HG03139 (cell line): ENCODE measurements around the gene TDRD12.
"Not testable (repeated sequence)": the region's sequence is repeated elsewhere in the genome, so short reads cannot be mapped to it uniquely, and the experiment has no call there.

Experiments used
- ATAC-seq: cut with Tn5 transposase; IDR thresholded peaks from one replicate; pipeline ENCODE4 v1.9.1; 2021; ENCODE audit not compliant: unreplicated experiment

TDRD12 gene

DNA sequence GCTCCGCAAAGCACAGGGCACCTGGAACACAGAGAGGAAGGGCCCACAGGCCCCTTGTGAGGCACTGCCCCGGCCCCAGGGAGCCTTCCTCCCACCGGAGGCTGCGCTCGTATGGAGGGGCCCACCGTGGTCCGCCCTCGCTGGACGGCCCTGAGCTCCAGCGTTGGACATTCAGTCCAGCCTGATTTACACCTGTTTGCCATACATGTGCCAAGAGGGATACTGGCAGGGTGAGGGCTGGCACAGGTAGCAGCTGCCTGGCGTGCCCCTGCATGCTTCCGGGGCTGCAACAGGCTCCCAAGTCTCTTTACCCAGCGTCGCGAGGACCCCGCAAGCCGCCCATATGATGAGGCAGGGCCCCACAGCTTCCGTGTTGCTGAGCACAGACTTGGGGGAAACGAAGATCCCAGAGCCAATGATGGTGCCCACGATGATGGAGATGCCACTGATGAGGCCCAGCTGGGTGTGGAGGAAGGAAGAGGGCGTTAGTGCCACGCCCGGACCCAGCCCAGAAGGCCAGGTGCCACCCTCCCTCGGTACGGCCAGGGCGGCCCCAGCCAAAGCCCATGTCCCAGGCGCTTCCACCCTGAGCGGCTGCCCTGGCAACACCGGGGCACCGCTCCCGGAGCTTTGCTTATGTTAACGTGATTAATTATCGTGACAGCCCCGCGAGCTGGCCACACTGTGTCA, 144.9 kb downstream of the TDRD12 start:
- ATAC-seq = no peak

DNA sequence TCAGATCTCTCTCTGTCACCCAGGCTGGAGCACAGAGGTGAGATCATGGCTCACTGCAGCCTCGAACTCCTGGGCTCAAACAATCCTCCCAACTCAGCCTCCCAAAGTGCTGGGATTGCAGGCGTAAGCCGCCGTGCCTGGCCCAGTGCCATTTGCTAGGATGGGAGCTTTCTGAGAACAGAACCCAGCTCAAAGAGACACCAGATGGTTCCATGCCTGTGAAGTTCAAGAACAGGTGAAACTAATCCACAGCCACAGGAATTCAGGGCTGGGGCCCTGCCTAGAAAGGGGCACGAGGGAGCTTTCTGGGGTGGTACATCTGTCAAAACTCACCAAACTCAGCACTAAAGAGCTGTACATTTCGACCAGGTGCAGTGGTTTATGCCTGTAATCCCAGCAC, 145.8 kb downstream of the TDRD12 start:
- ATAC-seq = no peak

DNA sequence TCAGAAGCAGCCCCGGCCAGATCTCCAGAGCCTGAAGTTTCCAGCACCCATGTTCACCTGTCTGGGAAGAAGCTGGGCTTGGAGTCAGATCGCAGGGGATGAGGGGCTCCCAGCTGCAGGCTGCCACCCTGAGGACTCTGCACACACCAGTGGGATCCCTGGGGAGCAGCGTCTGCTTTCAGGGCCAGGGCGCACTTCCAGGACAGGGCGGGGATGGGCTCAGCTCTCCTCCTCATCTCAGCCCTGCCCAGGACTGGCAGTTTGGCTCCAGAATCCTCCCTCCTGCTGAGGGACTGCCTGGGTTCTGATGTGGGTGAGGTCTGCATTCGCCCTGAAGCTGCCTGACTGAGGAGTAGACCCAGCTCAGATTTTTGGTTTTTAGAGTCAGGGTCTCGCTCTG, 146.5 kb downstream of the TDRD12 start:
- no peak for ATAC-seq

DNA sequence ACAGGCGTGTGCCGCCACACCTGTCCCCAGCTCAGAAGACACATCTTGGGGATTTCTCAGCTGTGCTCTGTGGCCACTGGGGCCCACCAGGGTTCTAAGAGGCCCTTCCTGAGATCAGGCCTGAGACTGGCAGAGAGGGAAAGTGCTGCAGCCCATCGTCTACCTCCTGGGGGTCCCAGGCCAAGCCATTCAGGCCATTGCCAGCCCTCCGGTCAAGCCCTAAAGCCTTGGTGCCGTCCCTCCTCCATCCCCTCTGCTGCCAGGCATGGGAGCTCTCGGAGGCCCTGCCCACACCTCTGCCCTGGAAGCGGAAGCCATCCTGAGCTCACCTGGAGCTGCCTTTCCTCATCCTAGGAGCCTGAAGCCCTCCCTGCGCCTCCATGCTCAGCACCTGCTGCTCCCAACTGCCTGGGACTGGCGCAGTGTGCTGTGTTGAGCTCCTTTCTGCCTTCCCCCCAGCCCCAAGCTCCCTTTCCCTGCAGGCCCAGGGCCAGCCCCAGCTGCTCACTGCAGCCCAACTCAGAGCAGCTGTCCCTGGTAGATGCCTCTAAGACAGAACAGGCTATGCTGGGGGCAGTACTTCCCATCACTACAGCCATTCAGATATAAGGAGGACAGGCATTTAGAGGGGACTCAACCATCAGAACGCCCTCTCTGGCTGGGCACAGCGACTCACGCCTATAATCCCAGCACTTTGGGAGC, 147.1 kb downstream of the TDRD12 start:
- no peak for ATAC-seq

DNA sequence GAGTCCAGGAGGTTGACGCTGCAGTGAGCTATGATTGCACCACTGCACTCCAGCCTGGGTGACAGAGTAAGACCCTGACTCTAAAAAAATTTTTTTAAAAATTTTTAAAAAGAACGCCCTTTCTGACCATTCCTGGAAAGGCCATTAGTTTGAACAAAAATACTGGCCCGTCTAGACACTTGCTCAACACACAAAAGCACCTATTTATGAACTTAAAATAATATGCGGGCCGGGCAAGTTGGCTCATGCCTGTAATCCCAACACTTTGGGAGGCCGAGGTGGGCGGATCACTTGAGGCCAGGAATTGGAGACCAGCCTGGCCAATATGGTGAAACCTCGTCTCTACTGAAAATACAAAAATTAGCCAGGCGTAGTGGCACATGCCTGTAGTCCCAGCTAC, 147.9 kb downstream of the TDRD12 start:
- ATAC-seq = not testable (repeated sequence)

DNA sequence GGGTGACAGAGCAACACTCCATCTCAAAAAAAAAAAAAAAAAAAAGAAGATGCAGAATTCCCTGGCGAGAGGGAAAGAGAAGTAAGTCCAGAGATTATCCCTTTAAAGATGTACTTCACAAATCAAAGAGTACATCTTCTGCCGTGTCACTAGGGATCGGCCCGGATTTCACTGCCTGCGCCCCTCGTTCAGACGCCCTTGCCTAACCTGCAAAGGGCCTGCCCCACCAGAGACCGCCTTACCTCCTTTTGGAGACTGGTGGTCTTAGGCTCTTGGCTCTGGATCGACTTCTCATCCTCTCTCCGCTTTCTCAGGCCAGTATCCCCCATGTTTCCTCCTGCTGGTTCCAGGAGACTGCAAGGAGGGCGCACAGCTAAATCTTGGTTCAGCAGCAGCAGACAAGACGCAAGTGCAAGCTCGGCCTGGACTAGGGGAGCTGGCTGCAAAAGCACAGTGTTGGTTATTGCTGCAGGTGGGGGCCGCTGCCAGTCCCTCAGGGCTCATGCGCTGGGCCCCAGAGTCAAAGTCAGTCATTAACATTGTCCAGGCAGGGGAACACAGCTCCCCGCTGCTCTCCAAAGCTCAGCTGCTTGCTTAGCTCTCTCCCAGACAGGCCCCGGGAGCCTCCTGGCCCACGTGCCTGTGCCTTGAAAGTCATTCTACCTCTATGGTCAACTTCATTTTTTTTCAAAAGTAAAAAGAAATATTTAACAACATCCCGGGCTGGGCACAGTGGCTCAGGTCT, 148.8 kb downstream of the TDRD12 start:
- ATAC-seq = no peak

DNA sequence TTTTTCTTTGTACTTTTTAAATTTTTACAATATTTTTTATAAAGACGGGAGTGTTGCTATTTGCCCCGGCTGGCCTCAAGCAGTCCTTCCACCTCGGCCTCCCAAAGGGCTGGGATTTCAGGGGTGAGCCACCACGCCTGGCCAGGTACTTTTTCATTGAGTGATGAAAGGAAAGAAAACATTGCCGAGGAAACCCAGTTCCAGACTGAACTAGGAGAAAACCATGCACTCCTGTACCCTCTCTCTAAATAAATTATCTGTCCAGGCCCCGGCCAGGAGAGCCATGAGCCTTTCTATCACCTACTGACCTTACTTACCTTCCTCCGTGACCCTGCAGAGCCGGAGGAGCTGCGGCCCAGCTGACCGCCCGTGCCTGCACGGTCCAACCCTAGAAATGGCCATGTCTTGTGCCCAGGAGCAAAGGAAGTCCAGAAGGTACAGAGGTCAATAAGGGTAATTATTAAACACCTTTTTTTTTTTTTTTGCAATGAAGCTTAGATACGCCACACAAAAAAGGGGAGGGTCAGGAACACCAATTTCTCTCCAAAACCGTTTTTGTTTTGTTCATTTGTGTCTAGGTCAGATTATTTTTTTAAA, 149.9 kb downstream of the TDRD12 start, which contains the start of gene SLC7A9:
Gene SLC7A9 (minus strand): TSS at position 399 of the 597 bp plus-strand sequence. CDS start 1,233 bp downstream, outside the sequence.
- no peak for ATAC-seq

DNA sequence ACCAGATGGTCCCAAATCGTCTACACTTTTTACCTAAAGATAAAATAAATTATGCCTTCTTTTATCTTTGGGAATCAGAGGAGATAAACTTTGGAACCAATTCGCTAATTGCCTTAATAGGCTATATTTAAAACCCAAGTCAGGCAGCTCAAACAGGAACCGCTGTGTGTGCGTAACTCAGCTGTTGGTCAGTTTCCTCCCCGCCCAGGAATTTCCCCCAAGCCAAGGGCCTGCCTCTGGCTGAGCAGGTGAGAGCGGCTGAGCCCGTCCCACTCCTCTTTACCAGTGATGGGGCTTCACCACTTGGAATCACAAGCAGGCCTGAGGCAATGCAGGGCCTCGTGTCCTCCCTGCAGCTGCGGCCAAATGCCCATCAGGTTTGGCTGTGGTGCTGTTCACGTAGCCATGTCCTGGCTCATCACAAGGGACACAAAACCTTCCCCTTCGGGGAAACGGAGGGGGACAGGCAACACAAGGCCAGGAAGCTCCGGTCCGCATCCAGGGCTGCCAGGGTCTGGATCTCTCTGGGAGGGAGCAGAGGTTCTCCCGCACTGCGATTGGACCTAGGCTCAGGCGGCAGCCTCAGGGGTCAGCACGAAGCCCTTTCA, 150.5 kb downstream of the TDRD12 start:
- no peak for ATAC-seq

DNA sequence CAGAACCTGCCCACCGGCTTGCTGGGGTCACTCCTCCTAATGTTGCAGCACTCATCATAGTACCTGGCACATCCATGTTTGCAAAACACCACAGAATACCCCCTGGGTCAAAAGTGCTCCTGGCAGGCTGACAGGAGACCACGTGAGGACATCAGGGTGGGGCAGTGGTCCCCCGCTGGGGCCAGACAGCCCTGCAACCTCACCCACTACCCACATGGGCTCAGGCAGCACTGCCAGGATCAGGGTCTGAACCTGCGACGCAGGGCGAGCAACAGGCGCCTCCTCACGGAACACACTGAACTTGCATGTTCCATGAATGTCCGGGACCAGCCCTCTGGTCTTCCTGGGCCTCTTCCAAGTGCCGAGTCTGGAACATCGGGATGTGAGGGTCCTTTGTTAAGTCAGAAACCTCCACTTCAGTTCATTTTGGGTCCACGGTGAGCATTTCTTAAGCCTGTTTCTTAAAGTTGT, 151.4 kb downstream of the TDRD12 start:
- no peak for ATAC-seq

DNA sequence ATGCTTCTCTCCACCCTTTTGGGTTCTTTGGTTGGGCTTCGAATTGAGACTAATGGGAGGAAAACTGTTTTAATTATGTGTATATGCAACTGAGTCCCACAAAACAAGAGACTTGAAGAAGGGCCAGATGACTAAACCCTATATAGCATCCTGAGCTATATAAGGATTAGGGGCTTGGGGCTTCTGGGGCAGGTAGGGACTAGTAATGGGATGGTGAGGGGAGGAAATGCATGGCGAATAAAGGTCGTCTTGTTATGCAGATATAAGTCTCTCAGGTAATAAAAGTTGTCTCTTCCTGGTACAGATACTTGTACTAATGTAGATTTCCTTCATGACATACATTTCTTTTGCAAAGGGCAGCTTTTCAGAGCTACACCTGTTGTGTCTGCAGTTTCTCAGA, 152.8 kb downstream of the TDRD12 start:
- no peak for ATAC-seq

DNA sequence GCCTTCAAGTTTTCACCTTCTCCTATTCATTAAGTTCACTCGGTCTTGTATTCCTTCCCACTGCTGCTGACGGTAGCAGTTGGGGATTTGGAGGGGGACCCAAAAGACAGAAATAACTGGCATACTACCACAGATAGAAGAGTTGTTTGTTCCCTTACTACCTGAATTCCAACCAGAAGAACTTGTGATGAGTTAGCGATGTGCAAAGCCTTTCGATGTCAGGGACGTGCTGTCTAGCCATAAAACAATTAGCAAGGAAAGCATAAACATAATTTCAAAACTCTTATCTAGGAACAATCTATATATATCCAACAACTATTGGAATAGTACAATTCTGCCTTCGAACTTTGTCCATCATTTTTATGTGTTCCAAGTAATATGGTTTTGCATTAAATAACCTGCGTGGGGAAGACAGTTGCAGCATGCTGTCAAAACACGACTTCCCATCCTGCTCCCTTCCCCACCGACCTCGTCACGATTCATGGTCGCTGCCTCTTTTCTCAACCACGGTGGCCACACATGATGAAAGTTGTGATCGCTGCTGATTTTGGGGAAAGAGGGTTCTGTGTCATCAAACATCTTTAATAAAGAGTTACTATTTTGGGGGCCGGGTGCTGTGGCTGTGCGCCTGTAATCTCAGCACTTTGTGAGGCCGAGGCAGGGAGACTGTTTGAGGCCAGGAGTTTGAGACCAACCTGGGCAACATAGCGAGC, 153.8 kb downstream of the TDRD12 start:
- ATAC-seq = no peak

DNA sequence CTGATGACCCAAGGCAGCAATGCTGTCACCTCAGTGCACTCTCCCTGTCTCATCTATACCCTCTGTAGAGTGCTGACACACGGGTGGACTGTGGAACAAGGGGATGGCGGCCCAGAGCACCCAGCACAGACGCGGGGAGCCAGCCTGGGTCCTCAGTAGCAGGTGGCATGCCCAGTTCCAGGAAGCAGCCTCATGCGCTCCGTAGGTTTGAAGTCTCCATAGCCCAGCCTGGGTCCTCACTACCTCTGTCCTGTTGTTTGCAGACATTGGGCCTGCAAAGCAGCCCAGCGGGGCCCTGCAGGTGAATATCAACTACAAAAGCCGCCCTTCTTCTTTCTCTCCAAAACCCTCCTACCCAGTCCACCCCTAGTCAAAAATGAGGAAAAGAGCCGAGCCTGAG, 155.0 kb downstream of the TDRD12 start:
- ATAC-seq = no peak

DNA sequence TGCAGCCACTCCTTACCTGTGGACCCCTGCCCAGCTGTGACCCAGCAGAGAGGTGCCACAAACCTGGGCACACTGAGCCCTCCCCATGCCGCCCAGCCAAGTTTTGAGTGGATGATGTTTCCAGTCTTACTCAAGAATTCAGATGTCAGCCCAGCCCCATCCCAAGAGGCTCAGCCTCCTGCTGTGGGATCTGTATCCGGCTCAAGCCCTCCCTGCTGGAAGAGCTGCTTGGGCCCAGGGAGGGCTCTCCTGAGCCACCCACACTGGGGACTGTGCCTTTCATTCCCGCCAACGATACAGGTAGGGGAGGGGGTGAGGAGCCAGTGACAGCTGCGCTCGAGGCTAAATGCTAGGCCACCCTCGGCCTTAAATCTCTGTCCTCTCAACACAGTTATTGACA, 155.9 kb downstream of the TDRD12 start:
- ATAC-seq = no peak

DNA sequence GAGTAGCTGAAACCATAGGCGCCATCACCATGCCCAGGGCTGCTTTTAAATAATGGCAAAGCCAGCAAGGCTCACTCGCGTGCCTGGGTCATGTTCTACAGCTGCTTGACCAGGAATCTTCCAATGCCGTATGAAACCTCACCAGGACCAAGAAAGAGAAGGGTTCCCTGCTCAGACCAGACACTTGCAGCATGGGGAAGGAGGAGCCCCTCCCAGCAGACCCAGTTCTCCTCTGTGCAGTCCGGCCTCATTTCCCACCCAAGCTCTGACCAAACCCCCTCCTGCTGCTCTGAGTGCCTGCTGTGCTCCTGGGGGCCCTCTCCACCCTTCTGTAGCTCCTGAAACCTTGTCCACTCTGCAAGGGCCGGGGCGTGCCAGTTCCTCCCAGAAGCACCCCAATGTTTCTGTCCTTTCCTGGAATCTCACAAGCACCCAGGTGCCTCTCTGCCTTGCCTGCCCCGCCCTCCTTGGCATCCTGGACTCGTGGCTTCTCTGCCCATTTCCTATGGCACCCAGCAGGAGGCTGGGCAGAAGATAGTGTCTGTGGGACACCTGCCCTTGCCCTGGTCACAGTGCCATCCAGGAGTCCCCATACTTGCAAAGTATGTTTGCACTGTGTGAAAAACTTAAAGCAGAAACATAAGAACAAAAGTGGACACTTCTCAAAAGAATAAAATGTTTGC, 156.8 kb downstream of the TDRD12 start:
- no peak for ATAC-seq

DNA sequence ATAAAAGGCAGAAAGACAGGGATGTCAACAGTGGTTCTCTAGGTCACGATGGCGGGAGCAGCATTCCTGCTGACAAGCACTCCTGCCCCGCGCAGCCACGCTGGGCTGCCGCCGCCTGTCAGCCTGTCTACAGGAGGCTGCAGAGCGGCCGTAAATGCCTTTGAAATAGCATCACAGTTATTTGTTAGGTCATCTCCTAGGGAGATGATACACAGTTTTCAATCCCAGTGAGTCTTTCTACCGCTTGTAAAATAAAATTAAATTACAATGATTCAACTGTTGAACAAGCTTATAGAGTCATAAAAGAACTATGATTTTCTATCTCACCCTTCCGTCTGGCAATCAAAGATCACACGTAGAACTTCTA, 157.3 kb downstream of the TDRD12 start:
- no peak for ATAC-seq
